Astrocyte (in vitro differentiated cells and primary cell): Measurements from ENCODE around the gene FOXB2.

Experiments
- EZH2 ChIP-seq: IDR thresholded peaks from 2 replicates; pipeline ENCODE4 v1.6.1; 2012; ENCODE audit warnings: mild to moderate bottlenecking, low read length, inconsistent platforms; ENCODE audit not compliant: insufficient read depth
- TF ChIP-seq, protein P1 (sequence below): IDR thresholded peaks from 2 replicates; pipeline ENCODE4 v1.5.1; 2011; ENCODE audit warnings: low read depth, mild to moderate bottlenecking, inconsistent platforms, low read length, moderate library complexity; ENCODE audit not compliant: insufficient read depth

DNA sequence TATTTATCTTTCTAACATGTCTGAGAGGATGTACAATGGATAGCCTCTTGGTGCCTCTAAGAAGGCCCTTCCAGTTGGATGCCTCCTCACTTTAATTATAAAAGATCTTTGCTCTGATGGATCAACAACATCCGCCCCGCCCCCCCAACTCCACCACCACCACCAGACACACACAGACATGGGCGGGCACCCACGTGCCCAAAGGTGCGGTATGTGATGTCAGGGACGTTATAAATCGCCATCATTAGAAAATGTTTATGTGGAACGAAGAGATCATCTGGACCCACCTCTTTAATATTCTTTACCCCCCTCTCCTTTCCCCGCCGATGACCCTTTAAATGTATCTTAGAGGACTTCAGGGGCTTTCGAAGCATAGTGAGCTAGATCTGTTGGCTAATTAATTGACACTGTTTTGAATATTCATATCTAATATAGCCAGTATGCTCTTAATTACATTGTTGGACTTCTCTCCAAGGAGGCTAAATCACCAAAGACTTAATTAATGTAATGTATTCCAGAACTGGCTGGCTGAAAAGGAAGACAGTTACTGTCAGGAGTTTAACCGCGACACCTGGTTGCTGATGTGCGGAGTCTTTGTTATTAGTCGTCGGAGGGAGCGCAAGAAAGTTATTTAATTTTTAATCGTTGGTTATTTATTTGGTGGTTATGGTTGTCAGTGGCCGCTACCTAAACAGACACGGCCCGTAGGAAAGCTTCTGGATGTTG, 6.1 kb upstream of the FOXB2 start:
- TF ChIP-seq, protein P1, sequence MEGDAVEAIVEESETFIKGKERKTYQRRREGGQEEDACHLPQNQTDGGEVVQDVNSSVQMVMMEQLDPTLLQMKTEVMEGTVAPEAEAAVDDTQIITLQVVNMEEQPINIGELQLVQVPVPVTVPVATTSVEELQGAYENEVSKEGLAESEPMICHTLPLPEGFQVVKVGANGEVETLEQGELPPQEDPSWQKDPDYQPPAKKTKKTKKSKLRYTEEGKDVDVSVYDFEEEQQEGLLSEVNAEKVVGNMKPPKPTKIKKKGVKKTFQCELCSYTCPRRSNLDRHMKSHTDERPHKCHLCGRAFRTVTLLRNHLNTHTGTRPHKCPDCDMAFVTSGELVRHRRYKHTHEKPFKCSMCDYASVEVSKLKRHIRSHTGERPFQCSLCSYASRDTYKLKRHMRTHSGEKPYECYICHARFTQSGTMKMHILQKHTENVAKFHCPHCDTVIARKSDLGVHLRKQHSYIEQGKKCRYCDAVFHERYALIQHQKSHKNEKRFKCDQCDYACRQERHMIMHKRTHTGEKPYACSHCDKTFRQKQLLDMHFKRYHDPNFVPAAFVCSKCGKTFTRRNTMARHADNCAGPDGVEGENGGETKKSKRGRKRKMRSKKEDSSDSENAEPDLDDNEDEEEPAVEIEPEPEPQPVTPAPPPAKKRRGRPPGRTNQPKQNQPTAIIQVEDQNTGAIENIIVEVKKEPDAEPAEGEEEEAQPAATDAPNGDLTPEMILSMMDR, result no peak
- TF ChIP-seq EZH2, result no peak
